Activated T-cell treated with anti-CD3 and anti-CD28 coated beads, Interleukin-2, amount 50 U/mL, for 4 hours (primary cell): ENCODE measurements around the gene OR10A2. TPM values are rescaled to one million over a fixed set of nuclear protein-coding genes. Genes with fewer than 3 reads are reported as not detected.
"Not testable (repeated sequence)": the region's sequence is repeated elsewhere in the genome, so short reads cannot be mapped to it uniquely, and the experiment has no call there.

Source experiments
- ATAC-seq, 2 donors: fragments of 200-7000 bp; cut with Tn5 transposase; one replicate each; pipeline ENCODE4 v1.10.0; 2021
- DNase-seq: peaks from one replicate; pipeline ENCODE4 v3.0.0-alpha.2; 2020
- H3K27me3 Mint-ChIP-seq: one replicate; pipeline ENCODE4 v1.8.0; 2021; ENCODE audit warnings: low read depth, mixed read lengths
- H3K36me3 Mint-ChIP-seq: one replicate; pipeline ENCODE4 v1.8.0; 2022; ENCODE audit warnings: mixed read lengths; ENCODE audit not compliant: insufficient read depth
- H3K4me1 Mint-ChIP-seq: one replicate; pipeline ENCODE4 v1.8.0; 2021; ENCODE audit warnings: low read depth, mixed read lengths
- H3K4me3 Mint-ChIP-seq: one replicate; pipeline ENCODE4 v1.8.0; 2021; ENCODE audit warnings: mild to moderate bottlenecking, moderate library complexity, mixed read lengths
- H3K9me3 Mint-ChIP-seq: one replicate; pipeline ENCODE4 v1.8.0; 2021; ENCODE audit warnings: mixed read lengths
- total RNA-seq, 3 donors: library from RNA; stranded (reverse); gene quantifications; one replicate each; pipeline ENCODE4 v1.2.1, GENCODE V29; 2021

OR10A2 gene
- not detected for total RNA-seq

- no peaks in the 10 kb centered on the region for H3K9me3 Mint-ChIP-seq
- H3K27me3 Mint-ChIP-seq: peaks cover 13% of the 10 kb centered on the region
- no peaks in the 10 kb centered on the region for H3K4me1 Mint-ChIP-seq
- no peak for ATAC-seq
- H3K4me3 Mint-ChIP-seq: no peak within 1 kb of the TSS
- H3K36me3 Mint-ChIP-seq: no peaks in the 10 kb centered on the region
- no peak for DNase-seq
Measured at GRCh38 chr11:6862961-6863360, at the start of gene OR10A2. Gene OR10A2 (plus strand): TSS chr11:6863057. CDS start chr11:6869755, 6,698 bp downstream.

- Mint-ChIP-seq H3K4me1 (no peaks in the 10 kb centered on the region), H3K36me3 (no peaks in the 10 kb centered on the region), H3K4me3 (no peak overlapping the region), H3K9me3 (no peaks in the 10 kb centered on the region), H3K27me3 (peaks cover 37% of the 10 kb centered on the region)
- DNase-seq (no peak), ATAC-seq (no peak)
Measured at GRCh38 chr11:6813656-6814055, 49.2 kb upstream of the OR10A2 start.

GRCh38 chr11:6817694-6818093 is 45.2 kb upstream of the OR10A2 start:
- ATAC-seq (no peak), DNase-seq (no peak)
- H3K27me3 Mint-ChIP-seq: peaks cover 23% of the 10 kb centered on the region
- no peaks in the 10 kb centered on the region for H3K36me3 Mint-ChIP-seq
- H3K4me3 Mint-ChIP-seq: no peak overlapping the region
- peaks cover 4% of the 10 kb centered on the region for H3K9me3 Mint-ChIP-seq
- no peaks in the 10 kb centered on the region for H3K4me1 Mint-ChIP-seq

- ATAC-seq (no peak), DNase-seq (no peak)
- peaks cover 4% of the 10 kb centered on the region for H3K9me3 Mint-ChIP-seq
- no peaks in the 10 kb centered on the region for H3K36me3 Mint-ChIP-seq
- H3K27me3 Mint-ChIP-seq: peaks cover 19% of the 10 kb centered on the region
- H3K4me3 Mint-ChIP-seq: no peak overlapping the region
- H3K4me1 Mint-ChIP-seq: no peaks in the 10 kb centered on the region
Measured at GRCh38 chr11:6818967-6819366, 43.9 kb upstream of the OR10A2 start.

- ATAC-seq (no peak), DNase-seq (no peak)
- Mint-ChIP-seq H3K27me3 (peaks cover 18% of the 10 kb centered on the region), H3K36me3 (no peaks in the 10 kb centered on the region), H3K4me3 (no peak overlapping the region), H3K9me3 (peaks cover 4% of the 10 kb centered on the region), H3K4me1 (no peaks in the 10 kb centered on the region)
Measured at GRCh38 chr11:6824136-6824823, 38.6 kb upstream of the OR10A2 start.

GRCh38 chr11:6825231-6825744 is 37.6 kb upstream of the OR10A2 start:
- ATAC-seq (no peak), DNase-seq (no peak)
- no peak overlapping the region for H3K4me3 Mint-ChIP-seq
- peaks cover 13% of the 10 kb centered on the region for H3K27me3 Mint-ChIP-seq
- no peaks in the 10 kb centered on the region for H3K36me3 Mint-ChIP-seq
- H3K4me1 Mint-ChIP-seq: no peaks in the 10 kb centered on the region
- peaks cover 1% of the 10 kb centered on the region for H3K9me3 Mint-ChIP-seq

- no peak for DNase-seq
Measured at GRCh38 chr11:6828103-6828502, 34.8 kb upstream of the OR10A2 start.

GRCh38 chr11:6833356-6833755 is 29.5 kb upstream of the OR10A2 start:
- H3K4me1 Mint-ChIP-seq: no peaks in the 10 kb centered on the region
- no peaks in the 10 kb centered on the region for H3K36me3 Mint-ChIP-seq
- no peak for DNase-seq
- no peak for ATAC-seq
- no peaks in the 10 kb centered on the region for H3K9me3 Mint-ChIP-seq
- H3K27me3 Mint-ChIP-seq: peaks cover 5% of the 10 kb centered on the region
- no peak overlapping the region for H3K4me3 Mint-ChIP-seq

More at GRCh38 chr11:6828103-6828502, 34.8 kb upstream of the OR10A2 start:
- no peak for ATAC-seq
- H3K4me1 Mint-ChIP-seq: no peaks in the 10 kb centered on the region
- no peak overlapping the region for H3K4me3 Mint-ChIP-seq
- H3K27me3 Mint-ChIP-seq: peaks cover 7% of the 10 kb centered on the region
- H3K9me3 Mint-ChIP-seq: no peaks in the 10 kb centered on the region
- H3K36me3 Mint-ChIP-seq: no peaks in the 10 kb centered on the region

GRCh38 chr11:6834021-6834420 is 28.8 kb upstream of the OR10A2 start:
- Mint-ChIP-seq H3K27me3 (peaks cover 2% of the 10 kb centered on the region), H3K36me3 (no peaks in the 10 kb centered on the region), H3K9me3 (no peaks in the 10 kb centered on the region), H3K4me3 (no peak overlapping the region), H3K4me1 (no peaks in the 10 kb centered on the region)
- ATAC-seq (no peak), DNase-seq (no peak)

- no peak for ATAC-seq
- H3K9me3 Mint-ChIP-seq: no peaks in the 10 kb centered on the region
- no peak overlapping the region for H3K4me3 Mint-ChIP-seq
- no peaks in the 10 kb centered on the region for H3K36me3 Mint-ChIP-seq
- peaks cover 14% of the 10 kb centered on the region for H3K27me3 Mint-ChIP-seq
- H3K4me1 Mint-ChIP-seq: no peaks in the 10 kb centered on the region
- DNase-seq: no peak
Measured at GRCh38 chr11:6841694-6842093, 21.2 kb upstream of the OR10A2 start.

GRCh38 chr11:6843670-6844069 is 19.2 kb upstream of the OR10A2 start:
- DNase-seq (no peak), ATAC-seq (no peak)
- Mint-ChIP-seq H3K4me3 (no peak overlapping the region), H3K27me3 (peaks cover 22% of the 10 kb centered on the region), H3K36me3 (no peaks in the 10 kb centered on the region), H3K4me1 (no peaks in the 10 kb centered on the region), H3K9me3 (no peaks in the 10 kb centered on the region)

GRCh38 chr11:6844356-6844755 is 18.5 kb upstream of the OR10A2 start:
- no peaks in the 10 kb centered on the region for H3K4me1 Mint-ChIP-seq
- no peaks in the 10 kb centered on the region for H3K36me3 Mint-ChIP-seq
- peaks cover 22% of the 10 kb centered on the region for H3K27me3 Mint-ChIP-seq
- DNase-seq: no peak
- H3K4me3 Mint-ChIP-seq: no peak overlapping the region
- ATAC-seq: no peak
- no peaks in the 10 kb centered on the region for H3K9me3 Mint-ChIP-seq

GRCh38 chr11:6845383-6845782 is 17.5 kb upstream of the OR10A2 start, which contains the start of gene OR10A5:
Gene OR10A5 (plus strand): TSS chr11:6845683. CDS start chr11:6845683, 0 bp downstream.
- ATAC-seq (no peak), DNase-seq (no peak)
- H3K4me1 Mint-ChIP-seq: no peaks in the 10 kb centered on the region
- H3K4me3 Mint-ChIP-seq: no peak within 1 kb of the TSS
- H3K9me3 Mint-ChIP-seq: no peaks in the 10 kb centered on the region
- peaks cover 22% of the 10 kb centered on the region for H3K27me3 Mint-ChIP-seq
- no peaks in the 10 kb centered on the region for H3K36me3 Mint-ChIP-seq

- H3K9me3 Mint-ChIP-seq: peaks cover 10% of the 10 kb centered on the region
- no peak for ATAC-seq
- peaks cover 13% of the 10 kb centered on the region for H3K27me3 Mint-ChIP-seq
- no peaks in the 10 kb centered on the region for H3K4me1 Mint-ChIP-seq
- H3K4me3 Mint-ChIP-seq: no peak overlapping the region
- no peak for DNase-seq
- H3K36me3 Mint-ChIP-seq: no peaks in the 10 kb centered on the region
Measured at GRCh38 chr11:6850526-6850925, 12.3 kb upstream of the OR10A2 start.

GRCh38 chr11:6854801-6855200 is 8.1 kb upstream of the OR10A2 start:
- not testable (repeated sequence) for DNase-seq, H3K4me3 Mint-ChIP-seq, H3K36me3 Mint-ChIP-seq, ATAC-seq, H3K4me1 Mint-ChIP-seq, H3K9me3 Mint-ChIP-seq
- H3K27me3 Mint-ChIP-seq: peaks cover 10% of the 10 kb centered on the region
